Measurements from ENCODE around the gene MAS1.

MAS1 gene

GRCh38 chr6:159892053-159892452, 1.3 kb downstream of the MAS1 start:
- intact Hi-C loops (cut with DNase I; ENCODE audit: low total_unique reads), result no loop called here
- Histone ChIP-seq H3K4me1 (peaks cover 0 to 13% (median 0%) of the 10 kb centered on the region in 4 donors), H3K9me3 (no peaks in the 10 kb centered on the region), H3K36me3 (no peaks in the 10 kb centered on the region), H3K27me3 (peaks cover 0 to 6% of the 10 kb centered on the region in 2 donors), H3K4me3 (no peak overlapping the region), H3K27ac (no peak overlapping the region)
- no peak for TF ChIP-seq CTCF (IDR thresholded peaks at IDR 0.05)
- DNase-seq, result no peak

GRCh38 chr6:159893064-159893463, 2.3 kb downstream of the MAS1 start:
- intact Hi-C loops (cut with DNase I; ENCODE audit: low total_unique reads), result no loop called here
- no peak for DNase-seq
- no peak for TF ChIP-seq CTCF (IDR thresholded peaks at IDR 0.05)
- H3K27me3 ChIP-seq, result peaks cover 0 to 6% of the 10 kb centered on the region in 2 donors
- H3K4me3 ChIP-seq, result no peak overlapping the region
- no peak overlapping the region for H3K27ac ChIP-seq
- peaks cover 0 to 13% (median 0%) of the 10 kb centered on the region in 4 donors for H3K4me1 ChIP-seq
- no peaks in the 10 kb centered on the region for H3K9me3 ChIP-seq
- H3K36me3 ChIP-seq, result no peaks in the 10 kb centered on the region

GRCh38 chr6:159894991-159895390, 4.2 kb downstream of the MAS1 start:
- DNase-seq, result no peak
- no peak for TF ChIP-seq CTCF (IDR thresholded peaks at IDR 0.05)
- H3K4me3 ChIP-seq, result no peak overlapping the region
- peaks cover 0 to 6% of the 10 kb centered on the region in 2 donors for H3K27me3 ChIP-seq
- peaks cover 0 to 21% (median 0%) of the 10 kb centered on the region in 4 donors for H3K4me1 ChIP-seq
- no peaks in the 10 kb centered on the region for H3K9me3 ChIP-seq
- no peak overlapping the region for H3K27ac ChIP-seq
- intact Hi-C loops (cut with DNase I; ENCODE audit: low total_unique reads), result no loop called here
- H3K36me3 ChIP-seq, result no peaks in the 10 kb centered on the region

GRCh38 chr6:159897603-159898002, 6.8 kb downstream of the MAS1 start:
- Histone ChIP-seq H3K4me3 (no peak overlapping the region), H3K27ac (no peak overlapping the region), H3K27me3 (peaks cover 0 to 6% of the 10 kb centered on the region in 2 donors), H3K9me3 (no peaks in the 10 kb centered on the region), H3K36me3 (no peaks in the 10 kb centered on the region), H3K4me1 (peaks cover 0 to 26% (median 2%) of the 10 kb centered on the region in 4 donors)
- intact Hi-C loops (cut with DNase I; ENCODE audit: low total_unique reads), result no loop called here
- no peak for DNase-seq
- no peak for TF ChIP-seq CTCF (IDR thresholded peaks at IDR 0.05)

- Histone ChIP-seq H3K36me3 (no peaks in the 10 kb centered on the region), H3K27ac (peak overlapping the region in 1 of 2 donors; percentile 12), H3K4me3 (no peak overlapping the region), H3K27me3 (peaks cover 0 to 6% of the 10 kb centered on the region in 2 donors), H3K4me1 (peaks cover 0 to 26% (median 2%) of the 10 kb centered on the region in 4 donors), H3K9me3 (no peaks in the 10 kb centered on the region)
- intact Hi-C loops (cut with DNase I; ENCODE audit: low total_unique reads), result no loop called here
- no peak for DNase-seq
- TF ChIP-seq CTCF (IDR thresholded peaks at IDR 0.05), result no peak
These were observed 7.7 kb downstream of the MAS1 start for GRCh38 chr6:159898519-159898918.

Data from tibial artery (tissue), 4 donors.